HG02884 (cell line): ENCODE data around the gene SPATA31C1.
"Not testable (repeated sequence)": the region's sequence is repeated elsewhere in the genome, so short reads cannot be mapped to it uniquely, and the experiment has no call there.

Source experiments
- ATAC-seq: cut with Tn5 transposase; IDR thresholded peaks from one replicate; pipeline ENCODE4 v1.9.1; 2021; ENCODE audit warnings: mild to moderate bottlenecking, moderate library complexity; ENCODE audit not compliant: unreplicated experiment

The SPATA31C1 gene

DNA sequence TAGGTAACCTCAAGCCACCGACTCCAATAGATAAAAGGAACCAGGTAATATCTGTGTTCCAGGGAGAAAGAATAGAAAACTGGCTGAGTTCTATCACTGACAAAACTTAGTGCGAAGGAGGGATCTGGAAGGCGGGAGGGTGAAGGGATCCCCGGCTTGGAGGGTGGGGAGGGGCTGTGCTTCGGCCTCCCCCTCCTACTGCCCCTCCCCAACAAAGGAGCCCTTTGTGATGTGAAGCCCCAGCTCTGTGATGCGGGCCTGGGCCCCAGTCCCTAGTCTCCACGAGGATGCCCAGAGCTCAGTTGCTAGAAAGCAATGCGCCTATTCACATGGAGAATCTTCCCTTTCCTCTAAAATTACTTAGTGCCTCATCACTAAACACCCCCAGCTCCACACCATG lies at the start of gene SPATA31C1:
Gene SPATA31C1 (plus strand): TSS at position 301 of the 400 bp plus-strand sequence.
- not testable (repeated sequence) for ATAC-seq

DNA sequence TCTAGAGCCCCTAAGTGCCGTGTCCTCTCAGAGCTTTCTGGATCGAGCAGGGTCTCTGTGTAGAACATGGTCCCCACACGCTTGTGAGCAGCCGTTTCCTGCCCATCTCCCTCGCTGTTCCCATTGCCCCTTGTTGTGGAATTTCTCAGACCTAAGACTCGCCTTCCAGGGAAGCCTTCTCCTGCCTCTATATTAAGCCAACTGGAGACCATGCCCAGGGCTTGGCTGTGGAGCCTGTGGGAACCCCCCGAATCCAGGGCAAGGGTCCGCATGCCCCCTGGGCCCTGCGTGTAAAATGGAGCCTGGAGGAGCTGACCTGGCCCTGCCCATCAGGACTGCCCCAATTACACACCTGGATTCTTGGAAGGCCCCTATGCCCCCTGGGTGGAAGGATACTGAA lies 49.6 kb upstream of the SPATA31C1 start:
- no peak for ATAC-seq

DNA sequence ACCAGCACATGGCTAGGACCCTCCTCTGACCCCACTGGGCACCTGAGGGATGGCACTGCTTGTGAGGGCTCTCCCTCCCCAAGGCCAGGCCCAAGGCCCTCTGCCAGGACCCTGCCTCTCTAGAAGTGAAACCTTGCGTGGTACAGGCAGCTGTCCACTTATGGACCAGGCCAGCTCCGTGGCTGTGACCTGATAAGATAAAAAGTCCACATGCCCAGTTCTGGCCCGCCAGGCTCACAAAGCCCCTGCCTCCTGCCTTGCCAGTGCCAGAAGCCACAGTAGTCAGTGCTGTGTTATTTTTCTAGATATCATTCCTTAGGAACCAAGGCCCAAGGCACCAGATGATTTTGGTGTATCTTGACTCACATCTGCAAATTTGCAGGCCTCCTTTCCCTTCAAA lies 49.1 kb upstream of the SPATA31C1 start:
- no peak for ATAC-seq

DNA sequence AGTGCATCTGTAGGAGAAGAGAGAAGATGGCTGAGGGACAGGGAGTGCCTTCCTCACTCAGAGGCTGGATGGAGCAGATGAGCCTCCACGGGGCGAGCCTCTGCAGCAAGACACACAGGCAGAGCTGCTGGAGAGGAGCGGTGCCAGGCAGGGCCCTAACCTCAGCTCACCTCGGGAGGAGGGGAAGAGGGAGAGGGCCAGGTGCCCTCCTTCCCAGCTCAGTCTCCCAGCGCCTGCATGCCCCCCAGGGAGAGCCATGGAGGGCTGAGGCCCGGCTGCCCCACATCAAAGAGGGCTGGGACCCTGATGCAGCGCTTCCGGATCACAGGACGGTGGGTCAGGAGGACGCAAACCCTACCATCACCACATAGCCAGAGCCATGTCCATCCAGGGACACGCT lies 48.7 kb upstream of the SPATA31C1 start:
- ATAC-seq = no peak

DNA sequence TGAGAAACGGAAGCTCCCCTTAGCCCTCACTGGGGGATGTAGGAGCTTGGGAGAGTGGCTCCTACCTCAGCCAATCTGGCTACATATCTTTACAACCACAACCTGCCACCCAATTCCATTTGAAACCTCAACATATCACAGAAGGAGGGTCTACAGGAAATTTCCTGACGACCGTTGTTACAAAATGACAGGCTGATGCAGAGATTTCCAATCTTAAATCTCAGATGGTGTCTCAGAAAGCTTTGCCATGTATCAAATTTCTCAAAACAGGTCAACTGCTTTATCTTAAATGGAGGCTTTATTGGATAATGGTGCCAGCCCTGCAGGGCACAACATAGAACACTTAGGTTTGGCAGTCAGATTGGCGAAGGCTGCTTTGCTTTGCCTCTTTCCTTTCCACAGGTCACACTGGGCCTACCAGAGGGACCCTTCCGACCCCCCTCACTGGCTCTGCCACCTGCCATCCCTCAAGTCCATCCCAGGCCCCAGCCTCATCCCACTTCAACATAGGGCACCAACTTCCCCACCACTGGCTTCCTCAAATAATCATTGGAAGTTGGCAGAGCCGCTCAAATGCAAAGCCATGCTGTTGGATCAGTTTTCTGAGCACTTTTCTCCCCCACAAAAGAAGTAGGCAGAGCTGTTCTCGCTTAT lies 46.2 kb upstream of the SPATA31C1 start:
- ATAC-seq = no peak

DNA sequence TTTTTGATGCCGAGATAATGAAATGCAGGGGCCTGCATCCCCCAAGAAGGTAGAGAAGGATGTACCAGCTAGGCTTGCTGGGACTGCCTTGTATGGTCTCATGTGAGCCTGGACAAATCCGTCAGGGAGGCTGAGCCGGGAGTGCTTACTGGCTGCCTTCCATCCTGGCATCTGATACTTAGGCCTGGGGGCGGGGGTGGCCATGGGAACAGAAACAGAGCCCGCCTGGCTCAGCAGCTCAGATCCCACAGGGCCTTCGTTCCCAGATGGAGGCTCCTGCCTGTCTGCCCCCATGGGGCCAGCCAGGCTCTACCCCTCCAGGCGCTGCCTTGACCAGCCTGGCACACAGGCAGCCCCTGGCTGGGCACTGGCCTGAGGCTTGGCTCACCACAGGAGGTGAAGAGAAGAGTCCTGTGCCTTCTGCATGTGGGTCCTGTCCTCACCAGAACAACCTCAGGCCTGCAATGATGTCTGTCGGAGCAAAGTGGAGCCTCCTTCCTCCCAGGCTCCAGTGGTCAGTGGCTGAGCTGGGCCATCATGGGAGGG lies 45.6 kb upstream of the SPATA31C1 start:
- ATAC-seq = no peak

DNA sequence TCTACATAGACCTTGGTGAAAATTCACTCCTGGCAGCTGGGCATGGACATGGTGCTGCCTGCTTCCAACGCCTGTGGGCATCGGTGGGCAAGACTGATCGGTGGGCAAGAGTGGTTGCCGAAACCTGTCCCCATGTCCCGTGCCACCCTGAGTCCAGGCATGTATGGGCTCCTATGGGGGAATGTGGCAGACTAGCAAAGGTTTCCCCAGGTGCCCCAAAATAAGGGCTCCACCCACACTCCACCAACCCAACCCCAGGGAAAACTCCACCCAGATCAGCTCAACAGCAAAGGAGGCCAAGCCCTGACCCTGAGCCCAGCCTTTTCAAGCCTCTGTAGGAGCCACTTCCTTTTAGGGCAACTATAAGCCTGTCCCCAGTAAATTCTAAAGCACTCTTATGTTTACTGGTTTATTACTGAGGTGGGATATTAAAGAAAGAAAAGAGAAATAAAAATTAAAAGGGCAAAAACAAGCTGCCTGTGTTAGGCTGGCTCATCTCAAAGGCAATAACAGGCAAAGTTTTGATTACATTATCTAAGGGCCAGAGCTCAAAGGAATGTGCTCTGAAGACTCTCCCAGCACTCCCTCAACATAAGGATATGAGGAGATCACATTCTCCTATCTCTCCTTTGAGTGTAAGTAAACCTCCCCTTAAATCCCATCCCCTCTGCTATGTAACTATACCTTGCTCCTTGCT lies 44.0 kb upstream of the SPATA31C1 start:
- ATAC-seq = no peak

DNA sequence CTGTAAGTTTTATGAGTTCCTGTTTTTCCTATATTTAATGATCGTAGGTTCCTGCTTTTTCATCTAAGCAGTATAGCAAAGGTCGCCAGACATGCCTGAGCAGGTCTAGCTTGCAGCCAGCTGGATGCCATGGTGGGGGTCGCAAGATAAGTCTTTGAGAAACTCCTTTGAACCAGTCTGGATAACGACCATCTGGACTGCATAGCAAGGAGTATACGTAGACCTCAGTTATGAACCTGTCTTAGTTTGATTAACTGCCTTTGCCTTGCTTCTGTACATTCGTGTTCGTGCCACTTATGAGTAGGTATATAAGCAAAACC lies 43.5 kb upstream of the SPATA31C1 start:
- no peak for ATAC-seq

DNA sequence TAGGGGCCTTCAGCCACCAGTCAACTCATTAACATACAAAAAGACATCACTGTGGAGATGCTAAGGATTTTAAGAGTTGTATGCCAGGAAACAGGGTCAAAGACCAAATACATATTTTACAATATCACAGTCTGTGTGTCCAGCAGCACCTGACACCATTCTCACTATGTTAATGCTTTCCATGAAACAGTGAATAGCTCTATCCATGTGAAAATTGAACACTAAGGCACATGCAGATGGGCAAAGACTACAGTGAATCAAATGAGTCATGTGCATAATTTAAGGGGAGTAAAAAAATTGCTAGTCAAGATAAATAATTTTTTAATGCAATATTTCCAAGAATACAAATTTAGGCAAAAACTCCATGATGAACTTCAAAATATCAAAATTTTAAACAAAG lies 42.7 kb upstream of the SPATA31C1 start:
- no peak for ATAC-seq

DNA sequence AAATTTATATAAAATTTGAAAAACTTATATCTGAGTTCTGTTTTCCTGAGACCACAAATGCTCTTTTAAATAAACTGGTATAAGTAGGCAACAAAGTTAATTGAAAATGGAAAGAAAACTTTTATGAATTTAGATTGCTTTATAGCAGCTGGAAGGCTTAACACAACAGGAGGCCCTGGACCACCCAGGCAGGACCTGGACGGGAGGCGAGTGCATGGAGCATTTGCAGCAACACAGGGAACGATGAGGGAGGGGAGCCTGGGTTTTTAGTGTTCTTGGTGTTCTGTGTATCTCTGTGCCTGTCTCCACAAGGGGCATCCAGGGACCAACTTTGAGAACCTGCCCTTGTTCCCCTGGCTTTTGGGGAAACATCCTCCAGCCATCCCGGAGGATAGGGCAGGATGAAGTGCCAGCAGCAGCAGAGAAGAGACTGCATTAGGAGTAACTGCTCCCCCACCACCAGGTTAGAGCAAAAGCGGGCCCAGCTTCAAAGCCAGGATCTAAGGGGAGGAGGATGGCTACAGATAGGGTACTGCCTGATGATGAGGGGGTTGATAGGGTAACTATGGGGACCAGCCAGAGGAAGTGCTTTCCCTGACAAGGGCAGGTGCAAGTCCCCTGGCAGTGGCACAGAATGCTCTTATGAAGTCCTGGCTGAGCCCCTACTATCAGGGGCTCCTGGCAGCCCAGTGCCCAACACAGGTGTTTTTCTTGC lies 41.8 kb upstream of the SPATA31C1 start:
- no peak for ATAC-seq

DNA sequence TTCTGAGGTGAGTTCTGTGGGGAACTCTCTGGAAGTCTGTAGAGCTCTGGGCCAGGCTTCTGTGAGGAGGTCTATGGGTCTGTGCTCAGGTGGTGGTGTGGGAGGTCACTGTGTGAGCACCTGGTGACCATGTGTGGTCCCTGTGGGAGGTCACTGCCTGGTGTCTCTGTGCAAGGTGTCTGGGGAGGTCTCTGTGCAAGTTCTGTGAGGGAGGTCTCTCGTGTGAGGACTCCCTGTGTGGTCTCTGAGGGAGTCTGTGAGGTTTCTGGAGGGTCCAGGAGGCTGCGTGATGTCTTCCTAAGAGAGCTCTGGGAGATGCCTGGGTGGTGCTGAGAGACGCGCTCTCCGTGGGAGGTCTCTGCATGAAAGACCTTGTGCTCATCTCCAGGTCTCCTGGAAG lies 41.1 kb upstream of the SPATA31C1 start:
- no peak for ATAC-seq

DNA sequence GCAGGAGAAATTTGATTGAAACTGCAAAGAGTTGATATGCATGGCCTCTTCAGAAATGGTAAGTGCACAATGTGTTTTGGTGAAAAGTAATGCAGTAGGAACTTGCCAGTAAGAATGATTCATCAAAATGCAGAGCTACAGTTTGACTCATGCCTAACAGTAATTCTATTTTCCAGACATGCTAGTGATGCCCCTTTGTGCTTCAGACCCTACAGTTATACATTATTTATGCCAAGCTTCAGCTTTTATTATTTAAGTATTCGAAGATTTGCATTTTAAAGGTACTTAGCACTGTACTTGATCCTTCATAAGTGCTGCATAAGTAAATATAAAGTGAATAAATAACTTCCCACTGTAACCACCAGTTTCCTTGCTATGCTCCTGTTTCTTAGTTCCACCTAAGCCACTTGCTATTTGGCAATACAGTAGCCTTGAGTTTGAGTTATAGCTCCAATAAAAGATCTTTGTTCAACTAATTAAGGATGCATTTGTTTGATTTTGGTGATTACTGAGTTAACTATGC lies 38.7 kb upstream of the SPATA31C1 start:
- no peak for ATAC-seq

DNA sequence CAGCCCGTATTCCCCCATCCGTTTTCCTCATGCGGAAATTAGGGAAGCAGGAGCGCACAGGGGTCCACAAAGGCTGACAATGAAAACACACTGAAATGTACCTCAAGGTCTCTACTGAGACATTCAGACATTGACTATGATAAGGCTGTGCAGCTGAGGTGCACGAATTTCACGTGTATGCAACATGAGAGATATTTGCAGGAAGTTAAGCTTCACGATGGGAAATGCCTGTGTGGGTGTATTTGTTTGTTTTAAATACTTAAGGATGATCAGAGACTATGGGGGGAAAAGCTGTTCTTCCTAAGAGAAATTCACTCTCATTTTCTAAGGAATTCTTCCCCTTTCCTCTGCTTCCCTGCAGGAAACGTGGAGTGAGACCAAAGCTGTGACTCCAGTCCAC lies 37.6 kb upstream of the SPATA31C1 start:
- no peak for ATAC-seq

DNA sequence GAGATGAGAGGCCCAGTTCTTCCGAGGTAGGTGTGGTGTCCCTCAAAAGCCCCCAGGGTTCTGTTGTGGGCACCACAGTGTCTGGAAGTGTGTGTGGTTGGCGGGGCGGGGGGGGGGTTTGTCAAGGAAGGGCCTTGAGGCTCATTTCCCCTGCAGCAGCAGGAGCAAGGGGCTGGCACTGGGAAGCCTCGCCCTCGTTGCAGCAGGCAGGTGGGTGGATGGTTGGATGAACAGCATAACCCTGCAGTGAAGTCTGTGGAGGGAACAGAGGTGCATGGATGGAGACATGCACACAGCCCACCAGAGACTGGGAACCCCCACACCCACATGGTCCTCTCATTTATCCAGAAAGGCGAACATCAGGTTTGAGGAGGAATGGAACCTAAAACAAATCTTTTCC lies 37.1 kb upstream of the SPATA31C1 start:
- no peak for ATAC-seq

DNA sequence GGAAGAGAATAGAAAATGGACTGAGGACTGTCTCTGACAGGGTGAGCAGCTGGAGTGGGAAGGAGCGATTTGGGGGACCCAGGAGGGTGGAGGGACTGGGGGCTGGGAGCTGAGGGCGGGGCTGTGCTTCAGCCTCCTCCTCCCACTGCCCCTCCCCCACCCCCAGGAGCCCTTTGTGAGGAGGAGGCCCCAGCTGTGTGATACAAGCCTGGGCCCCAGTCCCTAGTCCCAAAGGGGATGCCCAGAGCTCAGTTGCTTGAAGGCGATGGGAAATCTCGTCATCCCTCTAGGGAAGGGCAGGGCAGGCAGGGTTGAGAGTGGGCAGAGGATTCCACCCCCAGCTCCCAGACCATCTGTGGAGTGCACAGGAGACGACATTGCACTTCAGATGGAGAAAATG lies 35.1 kb upstream of the SPATA31C1 start, which contains the start of gene SPATA31E1:
Gene SPATA31E1 (plus strand): TSS at position 251 of the 400 bp plus-strand sequence. CDS start 15 bp downstream, at position 266.
- ATAC-seq = no peak

DNA sequence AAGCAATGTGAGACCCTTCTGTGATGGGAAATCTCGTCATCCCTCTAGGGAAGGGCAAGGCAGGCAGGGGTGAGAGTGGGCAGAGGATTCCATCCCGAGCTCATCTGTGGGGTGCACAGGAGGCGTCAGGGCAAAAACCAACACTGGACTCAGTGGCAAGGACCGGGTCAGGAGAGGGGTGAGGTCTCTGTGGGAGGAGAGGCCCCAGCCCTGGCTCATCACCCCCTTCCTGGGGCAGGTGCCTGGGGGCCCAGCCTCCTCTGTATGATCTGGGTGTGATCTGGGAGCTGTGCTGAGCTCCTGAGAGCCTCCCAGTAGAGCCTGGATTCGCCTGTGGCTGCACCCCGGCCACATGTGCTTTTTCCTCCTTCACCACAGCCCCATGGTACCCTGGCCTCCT lies 34.5 kb upstream of the SPATA31C1 start:
- ATAC-seq = no peak

DNA sequence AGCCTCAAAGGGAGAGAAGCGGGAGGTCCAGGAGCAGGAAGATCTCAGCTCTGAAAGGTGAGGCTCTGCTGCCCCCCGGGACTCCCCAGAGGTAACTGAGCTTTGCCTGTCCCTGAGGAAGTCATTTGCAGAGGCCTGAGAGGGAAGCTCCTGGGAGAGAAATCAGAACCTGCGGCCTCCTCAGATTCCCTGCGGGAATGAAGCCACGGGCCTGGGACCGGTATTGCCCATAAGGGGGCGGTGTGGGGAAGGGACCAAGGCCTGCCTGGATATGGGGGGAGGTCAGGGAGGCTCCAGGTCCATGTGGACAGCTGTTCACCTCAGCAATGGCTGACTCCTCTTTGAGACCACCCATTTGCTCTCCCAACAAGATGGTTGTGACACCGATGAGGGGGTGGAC lies 33.8 kb upstream of the SPATA31C1 start:
- no peak for ATAC-seq

DNA sequence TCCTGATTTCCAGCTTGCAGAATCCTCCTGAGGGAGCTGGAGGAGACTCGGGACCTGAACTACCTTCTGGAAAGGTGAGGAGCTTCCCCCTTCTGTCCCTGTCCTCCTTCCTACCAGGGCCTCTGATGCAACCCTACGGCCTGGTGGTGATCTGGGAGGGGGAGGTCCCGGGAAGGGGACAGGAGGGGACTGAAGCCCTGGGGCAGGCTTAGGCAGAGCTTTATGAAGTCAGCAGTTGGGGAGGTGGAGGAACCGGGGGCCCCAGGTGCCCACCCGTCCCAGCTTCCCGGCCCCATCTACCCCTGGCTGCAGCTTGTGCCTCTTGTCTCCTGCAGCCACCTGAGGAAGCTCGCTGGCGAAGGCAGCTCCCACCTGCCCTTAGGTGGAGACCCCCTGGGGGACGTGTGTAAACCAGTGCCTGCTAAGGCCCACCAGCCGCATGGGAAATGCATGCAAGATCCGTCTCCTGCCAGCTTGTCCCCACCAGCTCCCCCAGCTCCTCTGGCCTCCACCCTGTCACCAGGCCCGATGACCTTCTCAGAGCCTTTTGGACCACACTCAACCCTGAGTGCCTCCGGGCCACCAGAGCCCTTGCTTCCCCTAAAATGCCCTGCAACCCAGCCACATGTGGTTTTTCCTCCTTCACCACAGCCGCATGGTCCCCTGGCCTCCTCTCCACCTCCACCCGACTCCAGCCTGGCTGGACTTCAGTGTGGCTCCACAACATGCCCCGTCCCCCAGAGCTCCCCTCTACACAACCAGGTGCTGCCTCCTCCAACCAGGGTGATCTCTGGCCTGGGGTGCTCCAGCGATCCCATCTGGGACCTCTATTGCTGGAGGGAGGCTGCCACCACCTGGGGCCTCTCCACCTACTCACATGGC lies 32.9 kb upstream of the SPATA31C1 start:
- ATAC-seq = no peak

DNA sequence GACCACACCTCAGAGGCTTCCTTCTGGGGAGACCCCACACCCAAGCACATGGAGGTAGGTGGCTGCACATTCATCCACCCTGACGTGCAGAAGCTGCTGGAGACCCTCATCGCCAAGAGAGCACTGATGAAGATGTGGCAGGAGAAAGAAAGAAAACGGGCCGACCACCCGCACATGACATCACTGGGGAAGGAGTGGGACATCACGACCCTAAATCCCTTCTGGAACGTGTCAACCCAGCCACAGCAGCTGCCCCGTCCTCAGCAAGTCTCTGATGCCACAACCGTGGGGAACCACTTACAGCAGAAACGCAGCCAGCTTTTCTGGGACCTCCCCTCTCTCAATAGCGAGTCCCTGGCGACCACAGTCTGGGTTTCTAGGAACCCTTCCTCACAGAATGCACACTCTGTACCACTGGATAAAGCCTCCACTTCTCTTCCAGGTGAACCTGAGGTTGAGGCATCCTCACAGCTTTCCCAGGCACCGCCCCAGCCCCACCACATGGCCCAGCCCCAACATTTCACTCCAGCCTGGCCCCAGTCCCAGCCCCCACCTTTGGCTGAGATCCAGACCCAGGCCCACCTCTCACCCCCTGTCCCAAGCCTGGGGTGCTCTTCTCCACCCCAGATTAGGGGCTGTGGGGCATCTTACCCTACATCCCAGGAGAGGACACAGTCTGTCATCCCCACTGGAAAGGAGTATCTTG lies 32.1 kb upstream of the SPATA31C1 start:
- ATAC-seq = no peak
